NCI-H1105 (cell line): Measurements from ENCODE around the gene BAIAP2.
A peak's percentile ranks its signal among the peaks of the same experiment; 100 is the strongest.

Experiments
- DNase-seq: peaks from one replicate; lab custom pipeline; 2025; lab: John Stamatoyannopoulos, UW

BAIAP2 gene

DNA sequence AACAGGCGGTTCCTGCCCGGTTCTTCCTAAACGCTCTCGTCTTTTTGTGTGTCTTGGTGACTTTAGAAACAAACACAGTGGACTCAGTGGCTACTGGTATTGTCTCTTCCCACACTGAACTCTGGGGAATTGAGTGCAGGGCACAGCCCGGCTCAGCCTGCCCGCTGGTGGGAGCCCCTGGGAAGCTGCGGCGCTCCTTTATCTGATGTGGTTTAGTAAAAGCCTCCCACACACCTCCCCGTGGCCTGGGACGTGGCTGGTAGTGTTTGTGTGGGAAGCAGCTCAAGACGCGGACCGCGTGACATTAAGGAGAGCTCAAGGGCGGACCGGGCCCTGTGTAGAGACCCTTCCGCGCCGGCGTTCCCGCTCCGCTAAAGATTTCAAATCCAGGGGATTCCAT, 75.0 kb downstream of the BAIAP2 start:
- DNase-seq, result no peak

DNA sequence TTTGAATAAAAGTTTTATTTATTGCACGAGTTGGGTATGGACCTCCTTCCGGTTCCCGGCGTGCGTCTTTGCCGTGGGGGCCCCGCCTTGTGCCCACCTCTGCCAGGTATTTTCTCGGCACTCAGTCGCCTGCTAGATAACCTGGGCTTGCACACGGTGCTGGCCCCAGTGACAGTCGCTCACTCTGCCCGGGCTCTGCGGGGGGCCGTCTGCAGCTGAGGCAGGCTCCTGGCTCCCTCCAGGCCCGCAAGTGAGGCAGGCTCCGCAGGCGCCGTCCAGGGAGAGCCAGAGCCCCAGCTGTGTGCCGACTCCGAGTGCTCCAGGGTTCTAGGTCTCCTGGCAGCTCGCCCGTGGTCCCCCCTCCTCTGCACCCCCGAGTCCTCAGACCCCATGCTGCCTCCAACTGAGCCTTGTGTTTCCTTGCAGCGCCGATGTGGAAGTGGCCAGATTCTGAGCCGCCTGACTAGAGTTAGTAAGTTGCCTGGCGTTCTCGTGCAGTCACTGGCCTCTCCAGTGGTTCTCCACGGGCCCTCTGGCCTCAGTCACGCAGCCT, 75.6 kb downstream of the BAIAP2 start:
- no peak for DNase-seq

DNA sequence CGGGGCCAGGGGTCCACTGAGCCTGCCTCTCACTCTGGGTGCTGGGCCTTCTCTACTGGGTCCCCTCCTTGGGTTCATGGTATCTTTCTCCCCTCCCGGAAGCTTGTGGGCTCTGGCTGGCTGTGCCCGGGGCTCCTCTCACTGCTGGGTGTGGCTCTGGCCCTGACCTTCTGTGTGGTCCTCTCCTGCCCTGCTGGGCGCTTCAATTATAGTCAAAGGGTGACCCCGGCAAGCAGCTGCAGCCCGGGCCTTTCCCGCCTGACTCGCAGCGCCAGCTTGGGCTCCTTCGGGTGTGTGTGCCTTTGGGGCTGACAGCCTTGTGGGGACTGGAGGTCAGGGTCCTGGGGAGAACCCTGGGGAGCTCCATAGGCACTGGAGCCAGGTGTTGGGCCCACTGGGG, 76.1 kb downstream of the BAIAP2 start:
- no peak for DNase-seq

DNA sequence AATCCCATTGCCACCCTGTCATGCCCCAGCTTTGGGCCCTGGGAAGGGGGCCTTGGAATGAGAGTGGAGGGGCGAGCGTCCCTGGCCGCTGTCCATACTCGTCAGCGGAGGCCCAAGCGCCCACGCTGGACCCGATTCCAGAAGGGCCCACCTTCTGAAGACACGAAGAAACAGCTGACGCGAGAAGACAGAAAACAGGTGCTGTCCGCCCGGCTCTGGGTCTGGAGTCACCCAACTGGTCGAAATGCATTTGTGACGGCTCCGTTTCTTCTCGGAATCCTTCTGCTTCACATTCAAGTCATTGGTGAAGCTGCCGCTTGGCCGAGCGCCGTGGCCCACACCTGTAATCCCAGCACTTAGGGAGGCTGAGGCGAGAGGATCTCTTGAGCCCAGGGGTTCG, 77.5 kb downstream of the BAIAP2 start:
- no peak for DNase-seq

DNA sequence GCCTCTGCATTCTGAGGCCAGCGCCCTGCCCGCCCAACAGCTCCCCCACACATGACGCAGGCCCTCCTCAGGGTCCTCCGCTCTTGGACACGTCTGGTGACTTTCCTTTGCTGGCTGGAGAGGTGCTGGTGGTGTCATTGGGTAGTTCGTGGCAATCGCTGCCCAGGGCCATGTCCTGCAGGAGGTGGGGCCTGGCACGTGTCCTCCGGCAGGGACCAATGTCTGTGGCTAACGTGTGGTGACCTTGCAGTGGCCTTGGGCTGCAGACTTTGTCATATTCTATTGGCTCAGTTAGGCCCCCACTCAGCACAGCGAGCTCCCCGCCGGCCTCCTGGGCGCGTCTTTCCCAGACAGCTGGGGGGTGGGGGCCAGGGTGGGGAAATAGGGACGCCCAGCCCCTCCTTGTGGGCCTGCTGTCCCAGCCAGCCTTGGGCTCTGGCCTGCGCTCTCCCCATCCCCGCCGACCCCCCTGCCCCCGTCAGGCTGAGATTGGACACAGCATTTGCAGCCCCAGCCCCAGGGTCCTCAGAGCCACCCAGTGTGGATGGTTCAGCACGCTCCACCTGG, 78.3 kb downstream of the BAIAP2 start:
- no peak for DNase-seq

DNA sequence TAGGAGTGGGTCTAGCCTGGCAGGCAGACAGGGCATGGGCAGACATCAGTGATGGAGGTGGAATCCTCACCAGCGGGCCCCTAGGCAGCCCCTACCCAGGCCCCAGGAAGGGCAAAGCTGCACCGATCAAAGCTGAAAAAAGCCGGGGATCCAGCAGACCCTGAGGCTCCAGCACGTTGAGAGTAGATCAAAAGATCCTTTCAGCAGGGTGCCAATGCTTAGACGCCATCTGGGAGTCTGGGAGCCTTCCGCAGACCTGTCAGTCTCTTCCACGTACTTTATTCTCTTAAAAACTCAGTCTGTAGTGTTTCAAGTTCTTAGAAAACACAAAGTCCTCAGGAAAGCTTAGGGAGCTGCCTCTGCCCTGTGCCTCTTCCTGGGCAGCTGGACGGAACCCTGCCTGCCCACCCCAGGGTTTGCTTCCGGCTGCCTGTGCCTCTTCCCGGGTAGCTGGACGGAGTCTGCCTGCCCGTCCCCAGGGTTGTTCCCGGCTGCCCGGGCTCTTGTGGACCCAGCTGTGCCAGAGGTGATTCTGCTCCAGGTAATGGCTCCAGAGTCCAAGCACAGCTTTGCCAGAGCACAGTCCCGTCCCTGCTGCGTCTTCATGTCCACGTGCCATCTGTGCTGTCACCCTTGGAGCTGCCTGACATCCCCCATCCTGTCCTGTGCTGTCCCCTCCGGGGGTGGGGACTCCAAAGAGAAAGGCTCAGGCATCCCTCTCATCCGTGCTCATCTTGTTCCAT, 79.6 kb downstream of the BAIAP2 start:
- DNase-seq, result no peak

DNA sequence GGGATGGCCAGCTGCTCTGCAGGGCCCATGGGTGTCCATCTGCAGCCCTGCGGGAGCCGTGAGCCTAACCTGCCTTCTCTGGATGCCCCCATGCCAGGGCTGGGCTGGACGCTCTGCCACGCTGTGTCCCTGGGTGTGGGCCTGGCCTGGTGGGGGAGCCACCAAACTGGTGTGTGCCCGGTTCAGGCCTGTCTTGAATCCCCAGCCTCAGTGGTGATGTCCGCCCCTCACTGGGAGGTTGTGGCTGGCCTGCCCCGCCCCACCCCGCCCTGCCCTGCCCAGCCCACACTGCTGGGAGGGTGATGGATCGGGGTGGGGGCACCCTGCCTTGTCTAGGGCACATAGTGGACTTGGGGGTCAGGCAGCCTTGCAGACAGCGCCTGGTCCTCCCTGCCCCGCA, 80.3 kb downstream of the BAIAP2 start:
- DNase-seq, result no peak

DNA sequence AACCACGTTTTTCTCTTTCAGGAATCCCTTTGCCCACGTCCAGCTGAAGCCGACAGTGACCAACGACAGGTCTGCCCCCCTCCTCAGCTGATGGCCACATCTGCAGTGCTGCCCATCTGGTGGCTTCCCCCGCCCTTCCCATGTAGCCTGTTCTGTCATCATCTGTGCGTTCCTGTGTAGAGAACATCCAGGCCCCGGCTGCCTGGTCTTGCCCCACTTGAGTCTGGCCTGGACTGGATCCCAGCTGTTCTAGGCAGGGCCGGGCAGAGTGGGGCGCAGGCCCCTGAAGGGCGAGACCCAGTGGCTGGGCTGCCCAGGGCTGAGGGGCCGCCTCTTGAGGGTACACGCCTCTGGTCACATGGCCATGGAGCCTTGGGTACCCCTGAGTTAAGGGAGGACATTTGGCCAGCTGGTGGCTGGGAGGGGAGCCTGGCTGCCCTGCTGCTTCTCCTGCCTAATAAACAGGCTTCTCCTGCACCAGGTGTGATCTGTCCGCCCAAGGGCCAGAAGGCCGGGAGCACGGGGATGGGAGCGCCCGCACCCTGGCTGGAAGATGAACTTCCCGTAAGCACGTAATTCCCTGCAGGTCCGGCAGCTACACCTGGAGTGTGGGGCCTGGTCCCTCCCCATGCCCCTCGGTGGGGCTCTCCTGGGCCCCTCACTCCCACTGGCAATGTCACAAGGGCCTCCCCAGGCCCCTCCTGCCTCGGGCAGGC, 81.0 kb downstream of the BAIAP2 start:
- no peak for DNase-seq

DNA sequence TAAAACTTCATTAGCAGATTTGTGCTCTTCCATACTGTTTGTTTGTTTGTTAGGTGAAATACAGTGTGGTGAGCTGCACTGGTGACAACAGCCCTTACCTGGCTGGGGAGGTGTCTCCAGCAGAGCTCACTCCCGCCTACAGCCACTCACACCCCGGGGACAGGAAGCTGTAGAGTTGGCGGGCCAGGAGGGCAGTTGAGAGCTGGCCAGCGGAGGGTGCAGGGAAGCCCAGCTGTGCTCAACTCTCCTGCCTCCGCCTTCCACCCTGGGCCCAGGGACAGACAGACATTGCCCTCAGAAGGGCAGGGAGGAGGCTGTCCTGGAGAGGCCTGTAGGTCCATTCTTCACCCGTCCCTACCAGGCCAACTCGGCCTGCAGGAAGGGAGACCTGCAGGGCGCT, 81.8 kb downstream of the BAIAP2 start:
- no peak for DNase-seq

DNA sequence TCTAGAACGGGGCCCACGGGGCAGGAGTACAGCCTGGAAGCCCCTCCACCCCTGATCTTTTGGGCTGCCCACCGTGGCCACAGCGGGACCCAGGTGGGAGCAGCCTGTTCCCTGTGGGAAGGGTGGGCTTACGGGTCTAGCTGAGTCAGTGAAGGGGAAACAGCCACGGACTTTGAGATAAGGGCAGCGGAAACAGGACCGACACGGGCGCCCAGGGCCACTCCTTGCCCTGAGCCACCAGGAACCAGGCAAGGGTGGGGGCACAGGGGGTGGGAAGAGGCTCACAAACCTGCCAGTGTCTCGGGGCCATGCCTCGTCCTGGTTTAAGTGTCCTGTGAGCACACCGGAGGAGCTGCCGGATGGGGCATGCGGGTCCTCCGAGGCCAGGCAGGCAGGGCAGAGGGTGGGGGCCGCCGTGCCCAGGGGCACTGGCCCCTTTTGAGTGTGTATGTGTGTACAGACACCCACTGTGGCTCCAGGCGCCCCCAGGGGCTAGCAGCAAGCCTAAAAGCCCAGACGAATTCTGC, 82.8 kb downstream of the BAIAP2 start:
- no peak for DNase-seq

DNA sequence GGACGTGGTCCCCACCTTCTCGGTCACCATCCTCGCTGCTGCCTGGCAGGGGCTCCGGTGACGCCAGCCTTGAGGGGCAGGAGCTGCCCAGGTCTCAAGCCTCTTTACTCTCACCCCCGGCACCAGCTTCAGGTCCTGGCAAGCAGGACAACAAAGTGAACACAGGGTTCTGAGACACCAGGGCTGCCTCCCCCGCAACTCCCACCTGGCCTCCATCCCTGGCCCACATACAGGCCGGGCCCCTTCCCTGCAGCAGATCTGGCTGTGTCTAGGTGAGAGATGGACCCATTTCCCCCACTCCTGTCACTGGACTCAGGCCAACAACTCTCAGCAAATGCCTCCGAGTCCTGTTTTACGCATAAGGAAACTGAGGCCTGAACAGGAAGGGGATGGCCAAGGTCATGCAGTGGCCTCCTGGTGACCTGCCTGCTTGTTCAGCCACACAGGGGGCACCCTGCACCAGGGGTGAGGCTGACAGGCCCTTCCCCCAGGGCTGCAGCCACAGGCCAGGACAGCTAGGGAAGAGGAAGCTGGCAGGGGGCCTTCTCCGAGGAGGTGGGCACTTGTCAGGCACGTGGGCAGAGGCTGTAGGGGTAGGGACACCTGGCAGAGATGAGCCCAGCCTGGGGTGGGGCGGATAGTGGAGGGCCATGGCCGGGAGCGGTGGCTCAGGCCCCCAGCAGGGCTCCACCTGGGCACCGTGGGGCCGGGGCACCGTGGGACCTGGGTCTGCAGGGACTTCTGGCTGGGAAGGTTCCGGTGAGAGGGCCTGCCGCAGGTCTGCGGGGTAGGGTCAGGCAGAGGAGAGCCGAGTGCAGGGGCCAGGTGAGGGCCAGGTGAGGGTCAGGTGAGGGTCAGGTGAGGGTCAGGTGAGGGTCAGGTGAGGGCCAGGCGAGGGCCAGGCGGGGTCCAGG, 83.6 kb downstream of the BAIAP2 start:
- DNase-seq, result no peak

DNA sequence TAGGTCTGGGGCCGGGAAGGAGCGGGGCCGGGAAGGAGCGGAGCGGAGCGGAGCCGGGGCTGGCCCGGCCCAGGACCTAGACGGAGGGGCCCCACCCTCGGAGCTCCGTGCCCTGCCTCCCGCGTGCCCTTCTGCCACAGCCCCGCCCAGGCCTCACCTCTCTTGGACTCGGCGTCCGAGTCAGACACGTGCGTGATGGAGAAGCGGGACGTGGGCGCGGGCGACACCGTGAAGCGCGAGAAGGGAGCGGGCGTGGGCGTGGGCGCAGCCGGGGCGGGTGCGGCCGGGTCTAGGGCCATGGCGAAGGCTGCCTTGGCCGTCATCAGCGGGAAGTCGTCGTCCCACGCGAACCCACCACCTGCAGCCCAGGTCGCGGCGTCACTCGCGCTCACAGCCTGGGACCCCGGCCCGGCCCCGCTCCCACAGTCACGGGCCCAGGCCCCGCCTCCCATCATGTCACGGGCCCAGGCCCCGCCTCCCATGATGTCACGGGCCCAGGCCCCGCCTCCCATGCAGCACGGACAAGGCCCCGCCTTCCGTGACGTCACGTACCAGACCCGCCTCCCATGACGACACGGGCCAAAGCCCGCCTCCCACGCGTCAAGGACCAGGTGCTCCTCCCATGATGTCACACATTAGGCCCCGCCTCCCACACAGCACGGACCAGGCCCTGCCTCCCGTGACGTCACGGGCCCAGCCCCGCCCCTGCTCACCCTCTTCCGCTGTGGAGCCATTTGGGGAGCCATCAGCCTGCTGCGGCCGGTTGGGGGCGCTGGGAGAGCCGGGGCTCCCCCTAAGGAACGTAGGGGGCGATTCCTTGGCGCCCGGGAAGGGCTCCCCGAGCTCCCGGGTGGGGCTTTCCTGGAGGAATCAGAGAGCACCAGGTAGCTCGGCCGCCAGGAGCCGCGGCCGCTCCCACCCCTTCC, 84.5 kb downstream of the BAIAP2 start:
- DNase-seq, result peak; percentile 95

DNA sequence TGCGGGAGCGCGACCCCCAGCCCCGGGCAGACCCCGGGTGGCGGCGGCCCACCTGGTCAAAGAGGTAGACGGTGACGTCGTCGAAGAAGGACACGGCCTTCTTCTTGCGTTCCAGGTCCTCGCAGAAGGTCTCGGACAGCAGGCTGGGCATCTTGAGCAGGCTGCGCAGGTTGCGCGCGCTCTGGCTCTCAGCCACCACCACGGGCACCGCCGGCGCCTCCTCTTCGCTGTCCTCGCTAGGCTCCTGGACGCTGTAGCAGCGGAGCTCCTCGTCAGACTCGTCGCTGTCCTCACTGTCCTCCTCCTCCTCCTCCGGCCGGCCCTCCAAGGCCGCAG, 85.2 kb downstream of the BAIAP2 start:
- no peak for DNase-seq

DNA sequence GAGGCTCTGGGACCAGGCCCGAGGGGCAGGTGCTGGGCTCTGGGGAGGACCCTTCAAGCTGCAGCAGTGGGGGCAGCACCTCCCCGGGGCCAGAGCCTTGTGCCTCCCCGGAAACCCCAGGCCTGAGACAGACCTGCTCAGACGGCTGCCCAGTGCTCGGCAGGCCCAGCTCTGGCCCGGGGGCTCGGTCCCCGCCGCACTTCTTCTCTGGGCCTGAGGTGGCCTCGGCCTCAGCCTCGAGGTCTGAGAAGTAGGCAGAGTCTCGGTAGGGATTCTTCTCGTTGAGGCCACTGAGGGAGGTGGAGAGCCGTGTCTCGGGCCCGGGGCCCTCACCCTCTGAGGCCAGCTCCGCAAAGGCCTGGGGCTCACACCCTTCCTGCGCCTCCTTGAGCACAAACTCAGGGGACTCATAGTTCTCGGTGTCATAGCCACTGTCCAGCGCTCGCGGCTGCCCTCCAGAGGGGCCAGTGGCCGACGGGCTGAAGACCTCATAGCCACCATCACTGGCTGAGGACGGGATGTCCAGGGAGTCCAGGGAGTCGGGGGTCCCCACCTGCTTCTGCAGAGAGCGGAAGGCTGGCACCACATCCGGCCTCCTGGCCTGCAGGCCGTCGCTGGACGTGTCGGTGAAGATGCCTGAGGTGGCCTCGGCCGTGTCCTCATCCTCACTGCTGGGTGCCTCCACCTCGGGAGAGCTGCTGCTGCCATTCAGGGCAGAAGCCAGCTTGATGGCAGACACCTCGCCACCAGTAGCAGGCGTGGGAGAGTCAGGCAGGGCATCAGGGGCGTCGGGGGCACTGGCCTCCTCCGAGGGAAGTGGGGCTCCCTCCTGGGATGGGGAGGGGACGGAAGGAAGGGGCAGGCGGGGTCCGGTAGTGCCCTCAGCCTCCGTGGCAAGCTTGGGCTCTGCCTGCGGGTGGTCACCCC, 86.0 kb downstream of the BAIAP2 start:
- DNase-seq, result no peak

DNA sequence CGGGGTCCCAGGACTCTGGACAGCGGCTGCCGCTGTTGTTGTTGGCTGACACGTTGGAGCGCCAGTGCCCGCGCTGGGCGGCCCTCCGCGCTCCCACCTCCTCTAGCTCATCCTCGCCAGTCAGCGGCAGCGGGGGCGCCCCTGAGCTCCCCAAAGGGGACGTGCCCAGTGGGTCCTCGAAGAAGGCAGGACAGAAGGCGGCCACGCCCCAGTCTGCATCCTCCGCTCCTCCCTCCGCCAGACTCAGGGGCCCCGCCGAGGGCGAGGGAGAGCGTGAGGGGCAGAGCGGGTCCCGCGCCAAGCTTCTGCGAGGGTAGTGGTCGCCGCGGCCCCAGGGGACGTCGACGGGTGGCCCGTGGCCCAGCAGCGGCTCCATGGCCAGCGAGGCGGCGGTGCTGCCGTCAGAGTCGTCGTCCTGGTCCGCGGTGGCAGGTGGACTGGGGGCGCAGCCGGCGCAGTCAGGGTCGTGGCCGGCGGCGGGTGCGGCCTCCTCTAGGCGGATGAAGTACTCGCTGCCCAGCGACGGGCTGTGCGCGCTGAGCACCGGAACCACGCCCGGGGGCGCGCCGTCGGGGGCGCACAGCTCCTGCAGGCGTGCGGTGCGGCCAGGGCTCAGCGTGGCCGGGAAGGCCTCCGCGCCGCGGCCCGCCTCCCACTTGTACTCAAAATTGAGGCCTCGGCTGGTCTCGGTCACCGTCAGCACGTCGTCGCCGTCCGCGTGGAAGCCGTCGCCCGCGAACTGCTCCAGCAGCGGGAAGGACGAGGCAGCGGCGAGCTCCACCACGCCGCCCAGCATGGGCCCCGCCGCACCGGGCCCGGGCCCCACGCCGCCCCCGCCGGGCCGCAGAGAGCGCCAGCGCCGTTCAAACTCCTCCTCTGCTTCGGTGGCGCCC, 87.1 kb downstream of the BAIAP2 start:
- DNase-seq, result no peak

DNA sequence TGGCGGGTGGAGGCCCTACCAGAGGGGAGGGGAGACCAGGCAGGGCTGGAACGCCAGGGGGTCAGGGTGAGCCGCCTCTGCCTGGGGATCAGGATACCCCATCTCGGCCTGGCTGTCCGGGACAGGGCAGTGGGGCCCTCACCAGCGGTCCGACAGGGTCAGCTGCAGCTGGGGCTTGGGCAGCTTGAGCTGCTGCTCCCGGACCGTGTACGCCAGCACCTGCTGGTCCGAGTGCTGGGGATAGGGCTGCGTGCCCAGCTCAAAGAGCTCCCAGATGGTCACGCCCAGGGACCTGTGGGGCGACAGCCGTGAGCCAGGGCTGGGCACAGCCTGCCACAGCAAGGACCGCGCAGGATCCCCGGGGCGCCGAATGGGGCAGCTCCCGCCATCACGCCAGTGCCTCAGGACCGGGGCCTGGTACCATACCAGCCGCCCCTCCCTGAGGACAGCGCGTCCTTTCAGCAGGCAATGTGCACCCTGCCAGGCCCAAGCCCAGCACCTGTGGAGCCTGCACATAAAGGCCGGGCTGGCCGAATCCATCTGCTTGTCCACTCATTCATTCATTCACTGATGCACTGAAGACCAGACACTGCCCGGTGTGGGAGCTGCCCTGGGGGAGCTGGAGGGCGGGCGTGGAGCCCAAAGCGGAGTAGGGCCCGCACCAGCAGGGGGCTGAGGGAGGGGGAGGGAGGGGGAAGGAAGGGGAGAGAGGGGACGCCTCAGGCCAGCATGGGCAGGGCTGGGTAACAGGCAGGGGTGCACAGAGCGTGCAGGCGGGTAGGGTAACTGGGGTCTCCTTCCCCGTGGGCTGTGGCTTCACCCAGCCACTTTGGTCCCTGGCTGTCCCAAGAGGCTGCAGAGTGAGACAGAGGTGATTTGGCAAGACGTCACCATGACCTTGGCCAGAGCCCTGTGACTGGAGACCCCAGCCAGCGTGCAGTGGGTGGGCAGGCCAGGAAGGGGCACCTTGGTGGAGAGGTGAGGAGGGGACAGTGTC, 88.4 kb downstream of the BAIAP2 start:
- DNase-seq, result no peak

DNA sequence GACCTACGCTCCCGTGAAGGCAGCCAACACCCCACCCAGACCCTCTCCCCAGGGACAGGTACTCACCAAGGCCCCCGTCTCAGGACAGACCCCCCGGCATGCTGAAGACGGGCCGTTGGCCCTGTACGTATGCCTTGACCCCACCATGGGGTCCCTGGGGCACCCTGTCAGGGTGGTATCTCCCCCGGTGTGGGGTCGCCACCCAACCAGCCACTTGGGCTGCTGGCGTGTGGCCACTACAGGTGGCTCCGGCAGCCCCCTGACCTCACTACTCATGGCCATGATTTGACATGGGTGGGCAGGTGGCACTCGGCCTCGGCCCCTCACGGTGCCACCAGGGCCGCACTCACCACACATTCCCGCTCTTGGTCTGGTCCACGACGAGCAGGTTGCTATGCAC, 89.4 kb downstream of the BAIAP2 start:
- DNase-seq, result no peak
